GM21576 (cell line): Measurements from ENCODE around the gene IPMK.
"Not testable (repeated sequence)": the region's sequence is repeated elsewhere in the genome, so short reads cannot be mapped to it uniquely, and the experiment has no call there.

Source experiments
- ATAC-seq: cut with Tn5 transposase; IDR thresholded peaks from one replicate; pipeline ENCODE4 v1.9.1; 2021; ENCODE audit warnings: mild to moderate bottlenecking, moderate library complexity; ENCODE audit not compliant: unreplicated experiment

Gene IPMK

DNA sequence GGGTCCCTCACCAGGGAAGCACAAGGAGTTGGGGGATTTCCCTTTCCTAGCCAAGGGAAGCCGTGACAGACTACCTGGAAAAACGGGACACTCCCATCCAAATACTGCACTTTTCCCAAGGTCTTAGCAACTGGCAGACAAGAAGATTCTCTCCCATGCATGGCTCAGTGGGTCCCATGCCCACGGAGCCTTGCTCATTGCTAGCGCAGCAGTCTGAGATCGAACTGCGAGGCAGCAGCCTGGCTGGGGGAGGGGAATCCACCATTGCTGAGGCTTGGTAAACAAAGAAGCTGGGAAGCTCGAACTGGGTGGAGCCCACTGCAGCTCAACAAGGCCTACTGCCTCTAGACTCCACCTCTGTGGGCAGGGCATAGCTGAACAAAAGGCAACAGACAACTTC is 37.8 kb downstream of the IPMK start:
- ATAC-seq, result not testable (repeated sequence)

DNA sequence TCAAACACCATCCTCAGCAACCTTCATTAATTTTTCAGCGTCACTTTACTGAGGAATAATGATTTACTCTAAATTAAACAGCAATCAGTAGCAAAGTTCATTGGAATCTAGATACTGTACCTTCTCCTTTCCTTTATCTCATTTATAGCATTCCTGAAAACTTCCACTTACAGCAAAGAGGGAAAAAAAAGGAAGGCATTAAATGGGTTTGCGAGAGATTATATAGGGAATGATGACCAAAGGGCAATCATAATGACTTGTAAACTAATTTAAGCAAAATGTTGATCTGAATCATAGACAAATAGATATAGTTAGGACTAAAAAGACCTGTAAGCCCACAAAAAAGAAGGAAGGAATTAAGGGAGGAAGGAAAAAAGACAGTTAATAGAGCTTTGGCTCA is 42.0 kb downstream of the IPMK start:
- no peak for ATAC-seq

DNA sequence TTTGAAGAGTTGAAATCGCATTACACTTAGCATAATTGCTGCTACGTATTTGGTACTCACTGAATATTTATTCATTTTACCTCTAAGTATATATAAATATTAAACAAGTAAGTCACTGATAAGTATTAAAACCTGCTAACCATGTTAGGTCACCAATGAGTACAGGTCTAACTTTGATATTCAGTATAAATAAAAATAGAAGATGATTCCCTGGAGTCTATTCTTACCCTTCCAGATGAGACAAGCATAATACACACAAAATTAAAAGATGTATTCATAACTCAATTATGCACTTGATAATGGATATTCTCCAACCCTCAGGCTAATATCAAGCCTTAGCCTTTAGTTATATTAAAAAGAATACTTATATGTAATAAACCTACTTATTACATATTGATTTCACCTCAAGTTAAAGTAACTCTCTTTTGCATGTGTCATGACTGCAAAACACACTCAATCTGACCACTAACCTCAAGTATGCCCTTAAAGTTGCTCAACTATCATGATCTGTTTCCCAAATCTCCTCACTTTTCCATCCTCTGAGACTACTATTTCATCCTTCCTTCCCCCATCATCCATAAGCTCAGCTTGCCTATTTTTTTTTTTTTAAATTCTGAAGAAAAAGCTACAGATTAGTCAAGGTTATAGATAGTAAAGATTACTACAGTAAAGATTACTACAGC is 46.8 kb downstream of the IPMK start:
- ATAC-seq, result no peak

DNA sequence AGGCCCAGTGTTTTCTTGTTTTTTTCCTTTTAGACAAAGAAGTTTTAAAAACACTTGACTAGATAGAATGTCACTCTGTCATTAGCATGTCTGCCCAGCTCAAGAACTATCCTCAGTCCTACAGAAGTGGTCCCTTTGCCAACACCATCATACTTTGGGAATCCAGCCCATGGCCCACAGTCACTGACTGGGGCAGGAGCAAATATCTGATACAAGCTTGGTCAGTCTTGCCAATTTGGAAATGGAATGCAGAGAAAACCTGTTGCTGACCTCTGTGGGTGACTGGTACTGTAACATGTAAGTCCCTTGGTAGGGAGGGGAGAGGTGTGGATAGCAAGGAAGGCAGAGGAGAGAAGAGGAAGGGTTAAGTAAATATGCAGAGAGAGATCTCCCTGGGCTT is 47.8 kb downstream of the IPMK start:
- ATAC-seq, result no peak

DNA sequence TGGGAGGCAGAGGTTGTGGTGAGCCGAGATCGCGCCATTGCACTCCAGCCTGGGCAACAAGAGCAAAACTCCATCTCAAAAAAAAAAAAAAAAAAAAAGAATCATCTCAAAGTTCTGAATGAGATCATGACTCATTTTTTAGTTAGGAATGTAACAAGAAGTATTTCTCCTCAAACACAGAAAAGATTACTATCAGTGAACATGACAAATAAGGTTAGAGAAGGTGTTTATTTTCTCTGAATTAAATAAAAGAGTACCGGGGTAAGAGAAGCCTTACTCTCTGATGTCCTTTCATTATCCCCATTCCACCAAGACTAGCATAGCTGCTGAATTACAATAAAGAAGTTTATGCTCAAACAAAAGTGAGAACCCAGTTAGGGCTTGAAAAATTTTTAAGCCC is 50.1 kb downstream of the IPMK start:
- ATAC-seq, result no peak

DNA sequence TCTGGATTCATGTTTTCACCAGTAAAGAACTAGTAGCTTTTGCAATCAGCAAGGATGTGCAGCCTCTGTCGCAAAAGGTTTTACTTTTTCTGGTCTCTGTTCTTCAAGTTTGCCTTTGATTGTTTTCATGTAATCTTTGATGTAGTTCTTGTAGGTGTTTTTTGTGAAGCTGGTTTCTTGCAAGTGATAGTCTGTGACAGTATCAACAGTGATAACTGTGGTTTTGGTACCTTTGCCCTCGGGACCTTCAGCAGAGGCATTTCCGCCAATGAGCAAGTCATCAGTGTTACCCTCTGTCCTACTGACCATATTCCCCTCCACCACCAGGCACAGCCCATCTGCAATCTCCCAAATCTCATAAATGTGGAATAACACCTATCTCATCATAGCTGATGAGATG is 55.1 kb downstream of the IPMK start:
- ATAC-seq, result no peak

DNA sequence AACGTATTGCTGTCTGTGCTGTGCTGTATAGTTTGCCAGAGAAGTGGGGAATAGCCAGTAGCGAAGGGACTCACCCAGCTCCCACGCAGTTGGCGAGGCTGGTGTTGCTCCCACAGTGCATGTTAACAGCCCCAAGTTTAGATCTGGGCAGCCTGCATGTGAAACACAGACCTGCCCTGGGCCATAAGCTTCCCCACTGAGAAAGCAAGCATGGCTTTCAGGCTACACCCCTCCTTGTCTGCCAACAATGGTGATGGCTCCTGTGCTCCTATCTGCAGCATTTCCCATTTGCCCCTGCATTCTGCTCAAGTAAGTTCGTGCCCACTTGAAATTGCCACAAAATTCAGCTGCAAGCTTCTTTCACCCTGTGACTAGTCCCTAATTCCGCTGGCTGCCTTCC is 57.5 kb downstream of the IPMK start:
- ATAC-seq, result no peak

DNA sequence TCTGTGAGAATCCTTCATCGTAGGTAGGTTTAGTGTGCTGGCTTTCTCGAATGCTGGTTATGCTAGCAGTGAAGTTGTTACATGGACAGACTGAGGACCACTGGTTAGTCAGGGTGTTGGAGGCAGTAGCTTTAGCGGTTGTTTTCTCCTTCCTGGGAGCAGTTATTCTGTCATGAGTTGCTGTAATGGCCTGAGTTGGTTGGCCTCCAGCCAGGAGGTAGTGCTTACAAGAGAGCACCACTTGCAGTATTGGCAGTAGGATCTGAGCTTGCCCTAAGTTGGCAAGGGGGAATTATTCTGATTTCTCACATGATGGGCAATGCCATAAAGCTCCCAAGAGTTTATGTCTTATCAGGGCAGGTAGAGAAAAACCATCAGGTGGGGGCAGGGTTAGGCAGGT is 58.0 kb downstream of the IPMK start:
- ATAC-seq, result no peak

DNA sequence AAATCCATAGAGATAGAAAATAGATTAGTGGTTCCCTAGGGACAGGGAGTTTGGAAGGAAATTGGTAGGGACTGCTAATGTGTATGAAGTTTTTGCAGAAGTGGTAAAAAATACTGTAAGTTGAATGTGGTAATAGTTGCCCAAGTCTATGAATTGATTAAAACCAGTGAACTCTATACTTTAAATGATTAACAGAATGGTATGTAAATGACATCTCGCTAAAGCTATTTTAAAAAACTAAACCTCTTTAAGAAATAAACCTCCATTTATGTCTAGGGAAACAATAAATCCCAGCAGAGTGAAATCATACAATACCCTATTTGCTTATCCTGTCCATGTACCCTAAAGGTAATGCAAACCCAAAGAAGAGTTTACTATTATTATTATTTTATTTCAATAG is 61.4 kb downstream of the IPMK start:
- no peak for ATAC-seq

DNA sequence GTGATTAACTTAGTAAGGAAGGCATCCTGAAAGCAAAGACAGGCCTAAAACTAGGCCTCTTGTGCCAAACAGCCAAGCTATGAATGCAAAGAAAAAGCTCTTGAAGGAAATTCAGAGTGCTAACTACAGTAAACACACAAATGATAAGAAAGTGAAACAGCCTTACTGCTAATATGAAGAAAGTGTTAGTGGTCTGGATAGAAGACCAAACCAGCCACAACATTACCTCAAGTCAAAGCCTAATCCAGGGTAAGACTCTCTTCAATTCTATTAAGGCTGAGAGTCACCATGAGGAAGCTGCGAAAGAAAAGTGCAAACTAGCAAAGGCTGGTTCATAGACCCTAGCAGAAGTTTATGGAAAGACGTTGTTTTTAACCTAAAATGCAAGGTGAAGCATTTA is 66.0 kb downstream of the IPMK start:
- no peak for ATAC-seq

DNA sequence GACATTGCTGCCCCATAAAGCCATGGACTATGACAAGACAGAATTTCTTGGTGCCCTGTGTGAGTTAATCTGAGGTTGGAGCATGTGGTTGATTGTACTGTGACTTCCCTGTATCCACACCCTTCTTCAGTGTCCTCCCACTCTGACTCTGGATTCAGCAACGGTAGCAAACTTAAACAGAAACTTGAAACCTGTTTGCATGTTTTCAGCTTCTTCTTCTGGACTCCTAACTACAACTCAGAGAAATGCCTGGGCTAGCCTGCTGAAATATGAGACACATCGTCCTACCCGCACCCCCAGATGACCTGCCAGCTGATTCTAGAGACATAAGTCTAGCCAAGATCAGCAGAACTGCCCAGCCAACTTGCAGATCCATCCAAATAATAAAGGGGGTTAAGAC is 78.4 kb downstream of the IPMK start:
- no peak for ATAC-seq

DNA sequence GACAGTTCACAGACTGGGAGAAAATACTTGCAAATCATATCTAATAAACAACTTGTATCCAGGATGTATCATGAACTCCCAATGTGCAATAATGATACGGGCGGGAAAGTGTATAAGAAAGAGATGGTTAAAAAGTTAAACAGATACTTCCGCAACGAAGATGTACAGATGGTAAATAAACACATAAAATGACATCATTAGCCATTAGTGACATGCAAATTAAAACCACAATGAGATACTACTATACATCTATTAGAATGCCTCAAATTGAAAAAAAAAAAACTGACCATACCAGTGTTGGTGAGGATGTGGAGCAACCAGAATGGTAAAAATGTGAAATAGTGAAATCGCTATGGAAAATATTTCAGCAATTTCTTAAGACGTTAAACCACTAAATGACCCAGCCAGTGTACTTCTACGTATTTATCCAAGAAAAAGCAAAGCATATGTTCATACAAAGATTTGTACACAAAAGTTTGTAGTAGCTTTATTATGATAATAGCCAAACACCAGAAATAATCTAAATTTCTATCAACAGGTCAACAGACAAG is 83.5 kb downstream of the IPMK start:
- ATAC-seq, result no peak

DNA sequence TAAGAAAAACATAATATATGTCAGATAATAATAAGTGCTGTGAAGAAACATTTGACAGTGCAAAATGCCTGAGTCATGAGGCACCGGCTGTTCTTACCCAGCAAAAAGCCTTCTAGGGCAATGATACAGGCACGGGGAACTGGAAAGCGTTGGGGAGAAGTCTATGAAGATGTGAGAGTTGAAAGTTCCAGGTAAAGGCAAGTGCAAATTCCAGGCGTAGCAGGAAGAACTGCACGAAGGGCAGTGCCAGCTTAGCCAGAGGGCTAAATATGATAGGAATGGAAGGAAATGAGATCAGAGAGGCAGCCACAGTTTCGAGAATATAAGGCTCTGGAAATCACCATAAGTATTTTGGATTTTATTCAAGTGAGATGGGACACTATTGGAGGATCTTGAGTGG is 87.0 kb downstream of the IPMK start:
- ATAC-seq, result no peak

DNA sequence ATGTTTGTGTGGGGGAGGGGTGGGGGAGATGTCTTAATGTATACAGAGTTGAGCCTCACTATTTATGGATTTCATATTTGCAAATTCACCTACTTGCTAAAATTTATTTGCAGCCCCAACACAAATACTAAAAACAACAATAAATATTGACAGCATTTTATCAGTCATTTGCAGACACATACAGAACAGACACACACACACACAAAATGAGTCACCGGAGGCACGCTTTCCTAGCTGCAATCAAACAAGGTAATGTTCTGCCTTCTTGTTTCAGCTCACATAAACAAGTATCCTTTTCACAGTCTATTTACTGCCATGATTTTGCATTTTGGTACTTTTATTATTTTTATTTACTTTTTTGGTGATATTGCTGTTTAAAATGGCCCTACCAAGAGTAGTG is 88.5 kb downstream of the IPMK start:
- ATAC-seq, result no peak

DNA sequence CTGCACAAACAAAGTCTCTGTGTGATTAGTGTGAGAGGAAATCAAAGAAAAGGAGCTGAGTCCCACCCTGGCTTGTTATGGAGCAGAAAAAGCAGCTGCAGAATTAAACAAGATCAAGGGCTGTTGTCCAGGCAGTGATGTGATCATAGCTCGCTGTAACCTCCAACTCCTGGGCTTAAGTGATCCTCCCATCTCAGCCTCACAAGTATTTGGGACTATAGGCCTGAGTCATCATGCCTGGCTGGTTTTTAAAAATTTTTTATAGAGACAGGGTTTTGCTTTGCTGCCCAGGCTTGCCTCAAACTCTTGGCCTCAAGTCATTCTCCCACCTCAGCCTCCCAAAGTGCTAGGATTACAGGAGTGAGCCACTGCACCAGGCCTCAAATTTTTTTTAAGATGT is 88.9 kb downstream of the IPMK start:
- ATAC-seq, result no peak

DNA sequence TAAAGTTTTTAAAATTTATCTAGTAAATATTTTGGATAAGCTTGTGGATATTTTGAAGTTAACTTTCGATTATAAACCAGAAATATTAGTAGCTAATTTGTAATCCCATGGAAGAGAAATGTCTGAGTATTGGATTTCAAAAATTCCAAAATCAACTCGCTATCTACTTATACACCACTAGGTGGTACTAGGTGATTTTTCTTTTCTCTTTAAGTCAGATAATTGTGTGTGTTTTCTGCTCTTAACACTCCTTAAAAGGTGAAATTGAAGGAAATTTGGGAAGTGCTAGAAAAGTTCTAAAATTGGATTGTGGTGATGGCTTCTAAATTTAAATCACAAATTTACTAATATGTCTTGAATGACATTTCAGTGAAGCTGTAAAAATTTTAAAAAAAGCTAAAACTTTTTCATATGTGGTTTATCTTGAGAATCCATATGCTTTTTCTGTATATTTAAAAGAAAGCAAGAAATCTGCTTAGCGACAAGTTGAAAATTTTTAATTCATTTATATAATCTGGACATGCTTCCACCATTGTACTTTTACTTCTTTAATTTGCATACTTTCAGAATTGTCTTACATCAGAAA is 90.2 kb downstream of the IPMK start:
- ATAC-seq, result no peak

DNA sequence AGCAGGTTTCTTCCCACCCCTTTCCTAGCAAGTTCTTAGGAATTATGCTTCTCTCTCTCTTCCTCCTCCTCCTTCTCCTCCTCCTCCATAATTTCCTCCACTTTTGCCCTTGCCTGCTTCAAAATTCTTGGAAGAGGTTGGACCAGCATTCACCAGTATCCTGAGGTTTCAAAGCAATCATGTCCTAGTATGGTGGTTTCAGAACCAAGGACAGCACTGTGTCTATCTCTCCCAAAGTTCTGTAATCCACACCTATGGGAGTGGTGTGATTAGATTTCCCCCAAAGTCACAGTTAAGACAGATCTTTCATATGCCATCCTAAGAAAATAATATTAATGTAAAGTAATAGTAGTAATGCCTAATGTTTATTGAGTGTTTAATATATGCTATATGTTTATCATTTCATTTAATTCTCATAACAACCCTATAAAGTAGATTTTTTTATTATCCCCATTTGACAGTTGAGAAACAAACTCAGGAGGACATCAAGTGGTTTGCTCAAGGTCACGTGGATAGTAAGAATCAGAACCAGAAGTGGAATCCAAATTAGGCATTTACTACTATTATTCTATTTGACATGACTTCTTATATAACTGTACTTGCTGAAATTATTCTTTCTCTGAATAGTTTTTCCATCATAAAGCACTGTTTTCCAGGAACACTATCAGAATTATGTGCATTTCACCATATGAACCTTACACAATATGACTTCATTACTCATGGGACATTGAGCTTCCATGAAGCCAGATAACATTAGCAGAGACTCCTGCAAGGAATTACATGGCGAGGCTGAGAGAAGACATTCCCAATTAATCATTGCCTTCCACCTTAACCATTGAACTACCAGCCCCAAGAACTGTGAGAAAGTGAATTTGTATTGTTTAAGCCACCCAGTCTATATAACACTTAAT is 91.4 kb downstream of the IPMK start:
- no peak for ATAC-seq

DNA sequence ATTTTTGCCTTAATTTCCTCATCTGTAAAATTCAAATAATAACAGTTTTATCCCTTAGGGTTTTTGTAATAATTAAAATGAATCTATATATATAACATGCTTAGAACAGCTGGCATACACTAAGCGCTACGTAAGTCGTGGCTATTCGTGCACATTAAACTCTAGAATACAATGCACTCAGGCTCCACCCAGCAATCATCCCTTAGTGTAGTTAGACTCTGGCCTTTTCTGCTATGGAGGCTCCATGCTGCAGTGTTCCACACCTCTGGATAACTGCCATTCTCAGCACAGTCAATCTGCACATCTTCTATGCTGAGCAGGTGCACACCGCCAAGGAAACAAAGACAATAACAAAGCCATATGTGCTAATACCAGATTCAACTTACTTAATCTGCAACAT is 92.9 kb downstream of the IPMK start:
- no peak for ATAC-seq

DNA sequence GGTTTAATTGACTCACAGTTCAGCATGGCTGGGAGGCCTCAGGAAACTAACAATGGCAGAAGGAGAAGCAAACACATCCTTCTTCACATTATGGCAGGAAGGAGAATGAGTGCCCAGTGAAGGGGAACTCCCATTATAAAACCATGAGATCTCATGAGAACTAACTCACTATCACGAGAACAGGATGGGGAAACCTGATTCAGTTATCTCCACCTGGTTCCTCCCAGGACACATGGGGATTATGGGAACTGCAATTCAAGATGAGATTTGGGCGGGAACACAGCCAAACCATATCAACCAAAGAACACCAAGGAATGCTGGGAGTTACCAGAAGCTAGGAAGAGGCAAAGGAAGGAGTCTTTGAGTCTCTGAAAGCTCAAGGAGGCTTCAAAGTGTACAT is 94.3 kb downstream of the IPMK start:
- no peak for ATAC-seq

DNA sequence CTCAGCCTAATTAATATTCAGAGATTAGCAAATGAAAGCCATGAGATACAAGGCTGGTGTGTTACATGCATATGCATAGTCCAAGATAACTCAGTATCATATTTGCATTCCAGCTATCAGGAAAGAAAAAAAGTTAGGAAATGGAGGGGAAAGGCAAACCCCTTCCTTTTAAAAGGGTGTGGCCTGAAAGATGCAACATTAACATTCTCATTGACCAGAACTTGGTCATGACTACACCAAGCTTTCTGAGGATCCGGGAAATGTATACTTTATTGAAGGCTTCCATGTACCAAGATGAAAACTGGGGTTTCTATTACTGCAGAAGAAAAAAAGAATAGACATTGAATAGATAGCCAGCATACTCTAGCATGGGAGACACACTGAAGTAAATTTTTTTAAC is 96.5 kb downstream of the IPMK start:
- ATAC-seq, result no peak

DNA sequence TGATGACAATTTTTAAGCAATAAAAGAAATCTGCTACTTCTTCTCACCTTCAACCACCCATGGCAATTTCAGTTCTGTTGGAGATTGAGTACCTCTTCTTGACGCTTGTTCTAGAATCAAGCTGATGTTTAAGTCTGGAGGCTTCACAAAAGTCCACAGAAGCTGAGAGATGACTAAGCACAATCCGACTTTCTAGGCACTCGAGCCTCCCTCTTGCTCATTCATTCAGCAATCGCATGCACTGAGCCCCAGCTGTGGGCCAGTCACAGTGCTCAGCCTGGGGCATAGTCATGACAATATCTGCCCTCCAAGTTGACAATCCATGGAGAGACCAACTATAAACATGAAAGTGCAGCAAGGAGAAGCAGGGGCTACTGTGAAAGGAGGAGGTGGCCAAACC is 103.2 kb downstream of the IPMK start:
- no peak for ATAC-seq

DNA sequence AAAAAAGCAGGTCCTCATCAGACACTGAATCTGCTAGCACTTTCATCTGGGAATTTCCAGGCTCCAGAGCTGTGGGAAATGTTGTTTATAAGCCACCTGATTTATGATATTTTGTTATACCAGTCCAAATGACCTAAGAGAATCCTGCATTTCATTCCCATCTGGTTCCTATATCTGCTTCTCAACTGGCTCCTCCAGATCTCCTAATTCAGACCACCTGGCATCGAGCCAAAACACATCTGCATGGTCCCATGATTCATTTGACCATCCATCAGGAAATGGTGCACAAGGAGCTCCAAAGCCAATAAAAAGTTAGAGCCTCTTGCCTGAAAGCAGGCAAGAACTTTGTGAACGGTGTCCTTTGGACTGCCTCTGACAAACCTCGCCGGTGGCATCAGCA is 108.9 kb downstream of the IPMK start:
- ATAC-seq, result no peak
